Activated T-helper 1 cell treated with Interleukin-2 at 50 U/mL for 16 hours (primary cell): ENCODE measurements around the gene PKHD1.

ENCODE experiments used
- DNase-seq: peaks from one replicate; pipeline ENCODE4 v3.0.0-alpha.2; 2020; ENCODE audit warnings: low read depth

The PKHD1 gene

GRCh38 chr6:52106994-52107393 lies 19.6 kb upstream of the PKHD1 start:
- no peak for DNase-seq

- no peak for DNase-seq
Observed at GRCh38 chr6:52104979-52105378, 17.6 kb upstream of the PKHD1 start.

- no peak for DNase-seq
Observed at GRCh38 chr6:52103623-52104022, 16.2 kb upstream of the PKHD1 start.

- DNase-seq, result no peak
Observed at GRCh38 chr6:52102405-52102804, 15.0 kb upstream of the PKHD1 start.

- no peak for DNase-seq
Observed at GRCh38 chr6:52098721-52099120, 11.3 kb upstream of the PKHD1 start.

- no peak for DNase-seq
Observed at GRCh38 chr6:52089758-52090348, 2.4 kb upstream of the PKHD1 start.

- DNase-seq, result no peak
Observed at GRCh38 chr6:52086741-52087140, 672 bp downstream of the PKHD1 start.

GRCh38 chr6:52081237-52081636 lies 6.2 kb downstream of the PKHD1 start:
- no peak for DNase-seq

GRCh38 chr6:52077961-52078625 lies 9.3 kb downstream of the PKHD1 start:
- no peak for DNase-seq

- DNase-seq, result no peak
Observed at GRCh38 chr6:52077180-52077884, 10.1 kb downstream of the PKHD1 start.

GRCh38 chr6:52076791-52077179 lies 10.6 kb downstream of the PKHD1 start:
- DNase-seq, result no peak

- DNase-seq, result no peak
Observed at GRCh38 chr6:52074716-52075115, 12.7 kb downstream of the PKHD1 start.

GRCh38 chr6:52074155-52074554 lies 13.3 kb downstream of the PKHD1 start:
- DNase-seq, result no peak

- DNase-seq, result no peak
Observed at GRCh38 chr6:52065621-52066020, 21.8 kb downstream of the PKHD1 start.

GRCh38 chr6:52063584-52064344 lies 23.6 kb downstream of the PKHD1 start:
- peak; percentile 18 for DNase-seq

- DNase-seq, result no peak
Observed at GRCh38 chr6:52061481-52061880, 25.9 kb downstream of the PKHD1 start.

- no peak for DNase-seq
Observed at GRCh38 chr6:52059821-52060220, 27.6 kb downstream of the PKHD1 start.

- DNase-seq, result no peak
Observed at GRCh38 chr6:52055451-52055850, 32.0 kb downstream of the PKHD1 start.

- no peak for DNase-seq
Observed at GRCh38 chr6:52053038-52053695, 34.2 kb downstream of the PKHD1 start.

- no peak for DNase-seq
Observed at GRCh38 chr6:52050051-52050405, 37.4 kb downstream of the PKHD1 start.

GRCh38 chr6:52049252-52050050 lies 38.0 kb downstream of the PKHD1 start:
- no peak for DNase-seq
